ENCODE results near the gene SEC14L1. TPM values are rescaled to one million over a fixed set of nuclear protein-coding genes. Genes with fewer than 3 reads are reported as not detected.
"Not testable (repeated sequence)": the region's sequence is repeated elsewhere in the genome, so short reads cannot be mapped to it uniquely, and the experiment has no call there.

SEC14L1 gene
- total and polyA plus RNA-seq, 4 donors, result 17.0 to 52.0 (median 26.8) TPM

DNA sequence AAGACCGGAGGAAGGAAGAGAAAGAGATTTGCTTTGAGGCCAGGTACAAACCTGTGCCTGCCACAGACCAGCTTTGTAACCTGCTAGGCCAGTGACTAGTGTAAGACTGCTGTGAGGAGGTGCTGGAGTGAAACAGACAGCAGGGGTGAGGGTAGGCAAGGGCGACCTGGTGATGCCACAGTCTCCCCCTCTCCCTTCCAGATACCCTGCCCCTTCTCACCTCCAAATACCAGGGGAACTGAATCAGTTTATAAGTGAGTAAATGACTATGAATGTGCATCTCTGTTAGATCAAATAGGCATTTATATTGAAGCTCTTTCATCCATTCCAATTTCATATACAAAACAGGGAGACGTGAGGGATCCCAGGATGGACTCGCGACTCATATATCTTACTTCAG is 9.4 kb downstream of the SEC14L1 start:
- Histone ChIP-seq H3K27me3 (ENCODE audit: control insufficient read depth in 4 of 4, insufficient read depth in 4 of 4, low read length in 3 of 4) (no peaks in the 10 kb centered on the region), H3K27ac (ENCODE audit: low read depth in 1 of 2, low read length in 2 of 2) (no peak overlapping the region), H3K9me3 (ENCODE audit: control insufficient read depth in 4 of 4, low read length in 3 of 4) (no peaks in the 10 kb centered on the region), H3K4me3 (ENCODE audit: low read depth in 1 of 3, low read length in 3 of 3) (no peak overlapping the region), H3K4me1 (ENCODE audit: control insufficient read depth in 4 of 4, insufficient read depth in 4 of 4, low read length in 3 of 4) (peaks cover 10 to 27% (median 15%) of the 10 kb centered on the region in 4 donors), H3K36me3 (ENCODE audit: control insufficient read depth in 4 of 4, insufficient read depth in 3 of 4, low read depth in 1 of 4, low read length in 3 of 4) (no peaks in the 10 kb centered on the region), H3K9ac (ENCODE audit: low read depth in 1 of 2, low read length in 2 of 2) (no peak overlapping the region)
- DNase-seq (ENCODE audit: low spot score), result no peak
- TF ChIP-seq RXRA (IDR thresholded peaks at IDR 0.05) (no peak), FOXA2 (IDR thresholded peaks at IDR 0.05) (no peak), EGR1 (IDR thresholded peaks at IDR 0.05; ENCODE audit: low read depth in 2 of 2) (no peak), HNF4G (IDR thresholded peaks at IDR 0.05) (no peak)
- TF ChIP-seq, protein P1, sequence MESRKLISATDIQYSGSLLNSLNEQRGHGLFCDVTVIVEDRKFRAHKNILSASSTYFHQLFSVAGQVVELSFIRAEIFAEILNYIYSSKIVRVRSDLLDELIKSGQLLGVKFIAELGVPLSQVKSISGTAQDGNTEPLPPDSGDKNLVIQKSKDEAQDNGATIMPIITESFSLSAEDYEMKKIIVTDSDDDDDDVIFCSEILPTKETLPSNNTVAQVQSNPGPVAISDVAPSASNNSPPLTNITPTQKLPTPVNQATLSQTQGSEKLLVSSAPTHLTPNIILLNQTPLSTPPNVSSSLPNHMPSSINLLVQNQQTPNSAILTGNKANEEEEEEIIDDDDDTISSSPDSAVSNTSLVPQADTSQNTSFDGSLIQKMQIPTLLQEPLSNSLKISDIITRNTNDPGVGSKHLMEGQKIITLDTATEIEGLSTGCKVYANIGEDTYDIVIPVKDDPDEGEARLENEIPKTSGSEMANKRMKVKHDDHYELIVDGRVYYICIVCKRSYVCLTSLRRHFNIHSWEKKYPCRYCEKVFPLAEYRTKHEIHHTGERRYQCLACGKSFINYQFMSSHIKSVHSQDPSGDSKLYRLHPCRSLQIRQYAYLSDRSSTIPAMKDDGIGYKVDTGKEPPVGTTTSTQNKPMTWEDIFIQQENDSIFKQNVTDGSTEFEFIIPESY (IDR thresholded peaks at IDR 0.05), result no peak
- 93% methylated on average over 5 of the region's 5 CpGs for WGBS

GRCh38 chr17:77151186-77151585 is 10.4 kb downstream of the SEC14L1 start:
- no peaks in the 10 kb centered on the region for H3K9me3 ChIP-seq (ENCODE audit: control insufficient read depth in 4 of 4, low read length in 3 of 4)
- H3K4me3 ChIP-seq (ENCODE audit: low read depth in 1 of 3, low read length in 3 of 3), result no peak overlapping the region
- peaks cover 0 to 2% (median 0%) of the 10 kb centered on the region in 4 donors for H3K36me3 ChIP-seq (ENCODE audit: control insufficient read depth in 4 of 4, insufficient read depth in 3 of 4, low read depth in 1 of 4, low read length in 3 of 4)
- no peak overlapping the region for H3K27ac ChIP-seq (ENCODE audit: low read depth in 1 of 2, low read length in 2 of 2)
- no peaks in the 10 kb centered on the region for H3K27me3 ChIP-seq (ENCODE audit: control insufficient read depth in 4 of 4, insufficient read depth in 4 of 4, low read length in 3 of 4)
- peaks cover 4 to 19% (median 12%) of the 10 kb centered on the region in 4 donors for H3K4me1 ChIP-seq (ENCODE audit: control insufficient read depth in 4 of 4, insufficient read depth in 4 of 4, low read length in 3 of 4)
- DNase-seq (ENCODE audit: low spot score), result no peak
- TF ChIP-seq GABPA (IDR thresholded peaks at IDR 0.05 in 1 of 2, conservative IDR thresholded peaks at IDR 0.05 in 1 of 2) (no peak), FOXA2 (IDR thresholded peaks at IDR 0.05) (no peak), JUND (IDR thresholded peaks at IDR 0.05) (no peak), HNF4A (conservative IDR thresholded peaks at IDR 0.05) (no peak), FOXA1 (IDR thresholded peaks at IDR 0.05) (no peak), HNF4G (IDR thresholded peaks at IDR 0.05) (no peak)
- TF ChIP-seq, protein P2, sequence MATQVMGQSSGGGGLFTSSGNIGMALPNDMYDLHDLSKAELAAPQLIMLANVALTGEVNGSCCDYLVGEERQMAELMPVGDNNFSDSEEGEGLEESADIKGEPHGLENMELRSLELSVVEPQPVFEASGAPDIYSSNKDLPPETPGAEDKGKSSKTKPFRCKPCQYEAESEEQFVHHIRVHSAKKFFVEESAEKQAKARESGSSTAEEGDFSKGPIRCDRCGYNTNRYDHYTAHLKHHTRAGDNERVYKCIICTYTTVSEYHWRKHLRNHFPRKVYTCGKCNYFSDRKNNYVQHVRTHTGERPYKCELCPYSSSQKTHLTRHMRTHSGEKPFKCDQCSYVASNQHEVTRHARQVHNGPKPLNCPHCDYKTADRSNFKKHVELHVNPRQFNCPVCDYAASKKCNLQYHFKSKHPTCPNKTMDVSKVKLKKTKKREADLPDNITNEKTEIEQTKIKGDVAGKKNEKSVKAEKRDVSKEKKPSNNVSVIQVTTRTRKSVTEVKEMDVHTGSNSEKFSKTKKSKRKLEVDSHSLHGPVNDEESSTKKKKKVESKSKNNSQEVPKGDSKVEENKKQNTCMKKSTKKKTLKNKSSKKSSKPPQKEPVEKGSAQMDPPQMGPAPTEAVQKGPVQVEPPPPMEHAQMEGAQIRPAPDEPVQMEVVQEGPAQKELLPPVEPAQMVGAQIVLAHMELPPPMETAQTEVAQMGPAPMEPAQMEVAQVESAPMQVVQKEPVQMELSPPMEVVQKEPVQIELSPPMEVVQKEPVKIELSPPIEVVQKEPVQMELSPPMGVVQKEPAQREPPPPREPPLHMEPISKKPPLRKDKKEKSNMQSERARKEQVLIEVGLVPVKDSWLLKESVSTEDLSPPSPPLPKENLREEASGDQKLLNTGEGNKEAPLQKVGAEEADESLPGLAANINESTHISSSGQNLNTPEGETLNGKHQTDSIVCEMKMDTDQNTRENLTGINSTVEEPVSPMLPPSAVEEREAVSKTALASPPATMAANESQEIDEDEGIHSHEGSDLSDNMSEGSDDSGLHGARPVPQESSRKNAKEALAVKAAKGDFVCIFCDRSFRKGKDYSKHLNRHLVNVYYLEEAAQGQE (IDR thresholded peaks at IDR 0.05), result no peak
- TF ChIP-seq, protein P1 (IDR thresholded peaks at IDR 0.05), result no peak
- TF ChIP-seq, protein P3, sequence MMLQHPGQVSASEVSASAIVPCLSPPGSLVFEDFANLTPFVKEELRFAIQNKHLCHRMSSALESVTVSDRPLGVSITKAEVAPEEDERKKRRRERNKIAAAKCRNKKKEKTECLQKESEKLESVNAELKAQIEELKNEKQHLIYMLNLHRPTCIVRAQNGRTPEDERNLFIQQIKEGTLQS (IDR thresholded peaks at IDR 0.05), result no peak
- 90% methylated on average over 7 of the region's 7 CpGs for WGBS
- no peak overlapping the region for H3K9ac ChIP-seq (ENCODE audit: low read depth in 1 of 2, low read length in 2 of 2)

DNA sequence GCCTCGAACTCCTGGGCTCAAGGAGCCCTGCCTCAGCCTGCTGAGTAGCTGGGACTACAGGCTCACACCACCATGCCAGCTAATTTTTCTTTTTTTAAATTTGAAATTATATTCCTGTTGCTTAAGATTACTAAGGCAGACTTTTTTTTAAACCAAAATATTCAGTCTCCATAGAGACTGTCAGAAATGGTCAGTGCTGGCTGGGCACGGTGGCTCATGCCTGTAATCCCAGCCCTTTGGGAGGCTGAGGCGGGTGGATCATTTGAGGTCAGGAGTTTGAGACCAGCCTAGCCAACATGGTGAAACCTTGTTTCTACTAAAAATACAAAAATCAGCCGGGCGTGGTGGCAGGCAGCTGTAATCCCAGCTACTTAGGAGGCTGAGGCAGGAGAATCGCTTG is 11.3 kb downstream of the SEC14L1 start:
- 90% methylated on average over 6 of the region's 6 CpGs for WGBS
- H3K4me3 ChIP-seq (ENCODE audit: low read depth in 1 of 3, low read length in 3 of 3); H3K9me3 ChIP-seq (ENCODE audit: control insufficient read depth in 4 of 4, low read length in 3 of 4); DNase-seq (ENCODE audit: low spot score); H3K9ac ChIP-seq (ENCODE audit: low read depth in 1 of 2, low read length in 2 of 2); H3K27ac ChIP-seq (ENCODE audit: low read depth in 1 of 2, low read length in 2 of 2); H3K36me3 ChIP-seq (ENCODE audit: control insufficient read depth in 4 of 4, insufficient read depth in 3 of 4, low read depth in 1 of 4, low read length in 3 of 4); H3K27me3 ChIP-seq (ENCODE audit: control insufficient read depth in 4 of 4, insufficient read depth in 4 of 4, low read length in 3 of 4): not testable (repeated sequence)
- peaks cover 4 to 18% (median 10%) of the 10 kb centered on the region in 4 donors for H3K4me1 ChIP-seq (ENCODE audit: control insufficient read depth in 4 of 4, insufficient read depth in 4 of 4, low read length in 3 of 4)
